Activated CD4-positive, alpha-beta T cell treated with anti-CD3 and anti-CD28 coated beads, Interleukin-2, amount 50 U/mL, for 16 hours (primary cell): ENCODE measurements around the gene ASTN1.

Experiments
- DNase-seq: peaks from one replicate; pipeline ENCODE4 v3.0.0-alpha.2; 2020

ASTN1 gene

GRCh38 chr1:177162243-177162642 is 2.3 kb downstream of the ASTN1 start:
- no peak for DNase-seq

DNA sequence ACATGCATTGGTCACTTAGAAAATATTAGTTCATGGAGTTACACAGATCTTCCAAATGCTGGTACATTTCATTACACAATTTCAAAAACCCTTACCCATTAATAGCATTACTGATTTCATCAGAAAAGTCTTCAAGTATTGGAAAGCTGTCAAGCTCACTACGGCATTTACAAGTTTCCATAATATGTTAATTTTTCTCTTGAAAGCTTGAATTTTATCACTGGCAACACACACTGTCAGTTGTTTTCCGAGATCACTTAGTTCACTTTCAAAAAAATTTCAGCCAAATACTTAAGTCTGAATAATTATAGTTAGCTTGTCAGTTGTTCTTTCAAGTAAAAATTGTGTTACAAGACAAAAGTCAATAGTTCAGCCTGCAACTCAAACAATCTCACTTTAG is 18.0 kb downstream of the ASTN1 start:
- no peak for DNase-seq

DNA sequence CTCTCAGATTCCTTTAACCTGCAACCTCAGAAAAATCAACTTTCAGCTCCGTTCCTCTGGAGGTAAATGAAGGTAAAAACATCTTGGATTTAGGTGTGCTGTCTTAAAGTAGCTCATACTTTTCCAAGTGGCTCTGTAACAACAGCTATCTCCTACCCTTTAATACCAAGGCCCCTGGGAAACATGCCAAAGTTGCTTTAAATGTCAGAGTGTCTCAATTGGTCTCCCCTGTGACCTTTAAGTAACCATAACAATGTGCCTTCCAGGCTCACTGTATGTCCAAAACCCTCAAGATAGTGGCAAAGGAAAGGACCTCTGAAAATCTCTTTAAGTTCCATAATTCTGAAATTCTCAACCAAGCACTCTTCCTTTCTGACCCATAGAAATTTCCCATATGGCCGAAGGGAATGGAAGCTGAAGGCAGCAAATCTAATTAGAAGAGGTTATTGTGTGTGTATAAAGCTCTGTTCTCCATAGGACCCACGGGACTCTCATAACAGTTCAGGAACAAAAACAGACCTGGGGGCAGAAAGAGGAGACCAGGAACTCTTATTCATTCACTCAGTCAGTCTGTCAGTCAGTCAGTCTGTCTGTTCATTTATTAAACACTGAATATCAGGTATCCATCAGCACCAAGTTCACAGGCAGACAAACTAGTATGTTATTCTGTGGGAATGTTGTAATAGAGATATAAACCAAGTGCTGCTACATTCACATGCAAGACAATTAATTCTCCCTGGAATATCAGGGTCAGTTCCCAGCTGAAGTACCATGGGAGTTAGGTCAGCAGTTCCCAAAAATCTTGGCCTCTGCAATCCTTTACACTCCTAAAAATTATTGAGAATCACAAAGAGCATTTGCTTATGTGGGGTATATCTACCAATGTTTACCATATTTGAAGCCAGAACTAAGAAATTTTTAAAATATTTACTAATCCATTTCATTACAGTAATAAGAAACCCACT is 19.1 kb downstream of the ASTN1 start:
- no peak for DNase-seq

DNA sequence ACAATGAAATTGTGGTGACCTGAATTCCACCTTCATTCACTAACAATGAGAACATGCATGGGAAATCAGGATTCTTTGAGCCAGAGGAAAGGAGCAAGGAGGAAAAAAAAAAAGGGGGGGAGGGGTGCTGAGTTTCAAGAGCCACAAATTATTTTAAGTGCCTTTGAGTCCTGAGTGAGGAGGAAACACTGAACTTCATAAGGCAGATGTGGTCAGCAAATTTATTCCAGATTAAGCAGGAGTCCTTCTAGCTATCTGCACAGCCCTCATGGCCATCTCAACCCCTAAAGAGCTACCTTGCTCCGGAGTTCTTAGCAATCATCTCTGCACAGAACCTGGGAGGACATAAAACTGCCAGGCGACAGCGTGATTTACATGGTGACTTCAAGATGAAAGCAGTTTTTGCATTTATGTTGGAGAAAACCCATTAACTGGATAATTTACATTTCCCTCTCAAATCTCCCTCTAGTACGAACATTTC is 21.7 kb downstream of the ASTN1 start:
- DNase-seq, result no peak

DNA sequence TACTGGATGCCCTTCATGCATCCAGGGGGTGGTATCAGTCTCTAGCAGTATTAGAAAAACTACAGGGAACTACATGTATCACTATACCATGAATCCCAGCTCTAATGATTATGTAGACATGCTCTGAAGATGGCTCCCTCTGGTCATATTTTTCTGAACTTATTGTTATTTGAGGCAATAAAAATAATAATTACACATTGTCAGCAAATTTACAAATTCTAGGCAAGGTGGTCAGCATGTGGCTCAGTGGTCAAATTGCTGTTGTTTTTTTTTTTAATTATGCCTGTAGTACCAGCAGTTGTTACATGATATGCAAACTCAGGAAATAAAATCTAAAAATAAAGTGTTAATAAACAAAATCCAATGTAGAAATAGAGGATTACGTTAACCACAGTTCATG is 22.5 kb downstream of the ASTN1 start:
- DNase-seq, result no peak

GRCh38 chr1:177138347-177138746 is 26.2 kb downstream of the ASTN1 start:
- no peak for DNase-seq

GRCh38 chr1:177137814-177138213 is 26.7 kb downstream of the ASTN1 start:
- DNase-seq, result no peak

DNA sequence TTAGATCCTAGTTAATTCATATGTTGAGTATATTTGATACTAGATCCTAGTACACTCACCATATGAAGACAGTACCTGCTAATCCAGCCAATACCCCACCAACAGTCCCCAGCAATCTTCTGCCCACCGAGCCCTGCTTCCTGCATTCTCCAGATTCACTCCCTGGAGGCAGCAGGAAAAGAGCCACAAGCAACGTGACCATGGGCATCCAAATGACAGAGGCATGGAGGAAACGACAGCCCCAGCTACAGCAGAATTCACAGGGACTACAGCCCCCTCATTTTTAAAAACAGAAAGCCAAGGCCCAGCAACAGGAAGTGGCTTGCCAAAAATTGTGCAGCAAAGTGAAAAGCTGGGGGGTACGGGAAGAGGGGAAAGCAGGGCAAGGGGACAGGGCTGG is 29.3 kb downstream of the ASTN1 start:
- no peak for DNase-seq

DNA sequence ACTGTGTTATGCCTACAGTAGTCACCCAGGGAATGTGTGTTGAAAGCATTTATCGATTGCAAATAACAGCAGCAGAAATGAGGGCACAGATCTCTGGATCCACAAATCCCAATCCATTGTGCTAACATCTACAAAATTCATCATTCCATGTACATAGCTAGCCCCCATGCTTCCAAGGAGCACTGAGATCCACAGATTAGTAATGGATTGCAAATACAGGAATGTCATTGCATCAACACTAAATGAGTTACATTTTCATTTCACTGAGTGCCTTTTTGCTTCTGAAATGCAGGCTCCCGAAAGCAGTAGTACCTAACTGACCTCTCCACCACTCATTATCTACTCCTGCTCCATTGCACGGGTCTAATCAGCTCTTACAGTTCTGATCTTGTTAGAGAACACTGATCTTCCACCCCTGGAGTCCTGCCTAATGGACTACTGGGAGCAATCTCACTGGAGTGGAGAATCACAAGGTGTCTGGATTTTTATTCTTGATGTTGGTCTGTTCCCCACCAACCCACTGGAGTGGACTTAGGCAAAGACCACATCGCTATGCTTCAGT is 30.5 kb downstream of the ASTN1 start:
- DNase-seq, result no peak

- DNase-seq, result no peak
These were observed 32.4 kb downstream of the ASTN1 start for GRCh38 chr1:177132141-177132540.

DNA sequence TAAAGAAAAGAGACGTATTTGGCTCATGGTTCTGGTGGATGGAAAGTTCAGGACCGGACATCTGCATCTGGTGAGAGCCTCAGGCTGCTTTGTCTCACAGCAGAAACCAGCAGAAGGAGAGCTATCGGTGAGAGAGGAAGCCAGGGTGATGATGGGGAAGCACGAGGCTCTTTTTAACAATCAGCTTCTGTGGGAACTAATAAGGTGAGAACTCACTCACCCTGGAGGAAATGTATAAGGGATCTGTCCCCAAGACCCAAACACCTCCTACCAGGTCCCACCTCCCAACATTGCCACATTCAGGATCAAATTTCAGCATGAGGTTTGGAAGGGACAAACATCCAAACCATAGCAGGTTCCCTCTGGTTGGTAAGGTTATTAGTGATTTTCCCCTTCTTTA is 32.8 kb downstream of the ASTN1 start:
- no peak for DNase-seq

DNA sequence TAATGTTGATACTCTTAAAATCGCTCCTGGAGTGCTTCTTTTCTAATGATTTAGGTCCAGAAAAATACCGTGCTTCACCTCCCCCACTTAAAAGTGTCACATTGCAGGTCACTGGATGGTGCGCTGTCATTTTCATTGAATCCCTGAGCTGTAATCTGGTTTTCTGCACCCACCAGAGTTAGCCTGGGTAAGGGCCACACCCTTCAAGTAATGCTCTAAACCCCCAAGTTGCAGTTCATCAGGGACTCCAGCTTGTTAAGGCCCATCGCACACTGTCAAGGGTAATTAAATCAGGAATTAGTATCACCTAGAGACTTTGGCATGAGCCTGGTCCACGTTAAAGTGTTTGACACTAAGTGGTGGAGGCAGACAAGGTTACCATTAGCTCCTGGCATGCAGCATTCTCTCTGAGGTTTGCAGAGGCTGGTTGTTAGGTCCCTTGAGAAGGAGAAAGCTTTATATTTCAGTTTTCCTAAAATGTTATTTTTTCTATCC is 34.0 kb downstream of the ASTN1 start:
- no peak for DNase-seq

DNA sequence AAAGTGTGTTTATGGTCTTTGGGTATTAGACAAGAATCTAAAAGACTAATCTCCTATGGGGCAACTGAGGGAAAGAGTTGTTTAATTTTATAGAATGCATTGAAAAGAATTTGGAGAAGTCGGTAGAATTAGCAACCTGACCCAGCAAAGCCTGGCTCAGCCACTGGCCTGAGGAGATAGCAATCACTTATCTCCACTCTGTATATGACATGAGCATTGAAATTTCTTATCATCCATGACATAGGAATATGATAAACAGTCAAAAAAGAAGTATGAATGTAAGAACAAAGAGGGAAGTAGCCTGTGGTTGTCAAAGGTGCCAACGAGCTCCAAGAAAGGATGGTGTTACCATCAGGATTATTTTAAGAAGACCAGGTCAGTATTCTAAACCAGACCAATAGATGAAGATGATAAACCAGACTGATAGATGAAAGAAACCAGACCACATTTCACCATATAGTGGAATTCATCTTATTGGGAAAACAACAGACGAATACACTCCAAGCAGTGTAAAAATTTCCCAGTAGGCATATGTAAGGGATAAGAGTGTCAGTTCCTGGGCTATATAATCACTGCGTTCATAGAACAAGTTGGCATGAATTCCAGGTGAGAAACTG is 35.7 kb downstream of the ASTN1 start:
- no peak for DNase-seq

- DNase-seq, result no peak
These were observed 38.2 kb downstream of the ASTN1 start for GRCh38 chr1:177126267-177126666.

DNA sequence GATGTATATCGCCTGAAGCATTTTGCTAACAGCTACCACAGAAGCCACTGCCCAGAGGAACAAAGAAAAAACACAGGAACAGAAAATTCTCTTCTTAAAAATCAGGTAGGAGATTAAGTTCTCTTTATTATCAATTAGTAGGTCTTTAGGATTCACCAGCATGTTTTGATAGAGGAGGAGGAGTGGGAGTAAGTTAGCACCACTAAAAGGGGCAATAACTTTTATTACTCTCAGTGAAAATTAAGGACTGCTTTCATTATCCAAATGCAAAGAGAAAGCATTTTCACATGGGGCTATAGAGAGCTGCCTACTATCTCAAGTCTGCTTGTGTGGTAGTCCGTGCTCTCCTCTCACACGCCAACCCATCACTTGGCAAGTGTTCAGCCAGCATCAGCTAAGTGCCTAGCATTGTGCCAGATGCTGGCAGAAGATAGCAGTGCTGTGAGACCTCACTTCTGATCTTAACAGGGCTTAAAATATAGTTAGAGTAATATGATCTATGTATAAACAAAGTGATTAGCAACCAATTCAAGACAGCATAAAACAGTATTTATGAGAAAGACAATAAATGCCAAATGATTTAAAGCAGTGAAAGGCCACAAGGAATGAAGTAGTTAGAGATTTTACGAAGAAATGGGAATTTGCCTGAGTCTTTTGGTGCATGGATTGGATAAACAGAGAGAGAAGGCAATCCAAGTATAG is 39.8 kb downstream of the ASTN1 start:
- no peak for DNase-seq

GRCh38 chr1:177122461-177123251 is 41.9 kb downstream of the ASTN1 start:
- no peak for DNase-seq

GRCh38 chr1:177119311-177119710 is 45.2 kb downstream of the ASTN1 start:
- no peak for DNase-seq

- DNase-seq, result no peak
These were observed 45.6 kb downstream of the ASTN1 start for GRCh38 chr1:177118901-177119300.

GRCh38 chr1:177116941-177117340 is 47.6 kb downstream of the ASTN1 start:
- no peak for DNase-seq

- no peak for DNase-seq
These were observed 57.7 kb downstream of the ASTN1 start for GRCh38 chr1:177106614-177107365.

GRCh38 chr1:177106196-177106595 is 58.3 kb downstream of the ASTN1 start:
- DNase-seq, result no peak
